ENCODE measurements around the gene EHHADH.

The EHHADH gene

DNA sequence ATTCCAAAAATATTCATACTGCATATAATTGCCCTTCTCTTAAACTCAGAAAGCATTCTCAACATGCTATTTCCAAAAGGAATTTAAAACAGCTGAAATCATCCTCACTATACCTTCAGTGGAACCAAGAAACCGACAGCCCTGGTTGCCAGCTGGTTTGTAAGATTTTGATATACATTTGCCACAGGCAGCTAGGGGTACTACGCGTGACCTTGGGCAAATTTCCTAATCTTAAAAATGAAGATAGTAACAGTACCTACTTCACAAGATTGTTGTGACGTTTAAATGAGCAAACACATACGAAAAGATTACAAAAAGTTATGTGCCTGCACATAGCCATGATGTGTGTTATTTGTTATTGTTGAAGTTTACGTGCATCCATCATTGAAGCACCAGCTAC lies 108.3 kb downstream of the EHHADH start:
- DNase-seq (ENCODE audit: low read depth), result no peak

DNA sequence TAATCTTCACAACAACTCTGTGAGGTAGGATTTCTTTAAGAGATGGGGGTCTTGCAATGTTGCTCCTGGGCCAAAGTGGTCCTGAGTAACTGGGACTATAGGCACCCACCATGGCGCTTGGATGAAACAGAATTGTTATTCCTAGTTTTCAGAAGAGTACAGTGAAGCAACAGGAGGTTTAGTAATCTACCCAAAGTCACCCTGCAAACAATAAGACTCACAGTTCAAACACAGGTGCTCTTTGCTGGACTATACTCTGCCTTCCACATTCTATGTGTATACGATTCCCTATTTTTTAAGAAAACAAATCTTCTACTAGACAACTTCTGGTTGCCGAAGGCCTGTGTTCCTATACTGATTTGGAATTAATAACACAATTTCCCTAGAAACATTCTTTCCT lies 109.1 kb downstream of the EHHADH start:
- no peak for DNase-seq (ENCODE audit: low read depth)
